ENCODE measurements around the gene ALDH1A1. TPM values are rescaled to one million over a fixed set of nuclear protein-coding genes. Genes with fewer than 3 reads are reported as not detected.

ALDH1A1 gene
- polyA plus RNA-seq, 2 donors: 22.9 to 37.8 TPM

GRCh38 chr9:72986522-72987116, 33.8 kb upstream of the ALDH1A1 start:
- WGBS, 2 donors: 89 to 94% methylated on average over 6 of the region's 6 CpGs
- Histone ChIP-seq H3K27me3 (ENCODE audit: control insufficient read depth in 1 of 2, insufficient read depth in 2 of 2, low read length in 2 of 2) (no peaks in the 10 kb centered on the region), H3K4me1 (ENCODE audit: control insufficient read depth in 2 of 2, insufficient read depth in 2 of 2, low read length in 1 of 2) (no peaks in the 10 kb centered on the region), H3K9me3 (ENCODE audit: control insufficient read depth in 2 of 2, insufficient read depth in 1 of 2, low read depth in 1 of 2, low read length in 1 of 2) (no peaks in the 10 kb centered on the region), H3K36me3 (ENCODE audit: control insufficient read depth in 2 of 2, insufficient read depth in 2 of 2, low read length in 1 of 2) (no peaks in the 10 kb centered on the region), H3K4me3 (ENCODE audit: low read depth in 1 of 2, low read length in 2 of 2) (no peak overlapping the region), H3K27ac (ENCODE audit: low read depth in 2 of 2, low read length in 1 of 2) (no peak overlapping the region)

GRCh38 chr9:72985746-72986145, 32.9 kb upstream of the ALDH1A1 start:
- H3K4me1 ChIP-seq (ENCODE audit: control insufficient read depth in 2 of 2, insufficient read depth in 2 of 2, low read length in 1 of 2): no peaks in the 10 kb centered on the region
- WGBS, 2 donors: 80 to 87% methylated on average over 3 of the region's 3 CpGs
- no peak overlapping the region for H3K4me3 ChIP-seq (ENCODE audit: low read depth in 1 of 2, low read length in 2 of 2)
- no peaks in the 10 kb centered on the region for H3K9me3 ChIP-seq (ENCODE audit: control insufficient read depth in 2 of 2, insufficient read depth in 1 of 2, low read depth in 1 of 2, low read length in 1 of 2)
- H3K36me3 ChIP-seq (ENCODE audit: control insufficient read depth in 2 of 2, insufficient read depth in 2 of 2, low read length in 1 of 2): no peaks in the 10 kb centered on the region
- no peak overlapping the region for H3K27ac ChIP-seq (ENCODE audit: low read depth in 2 of 2, low read length in 1 of 2)
- H3K27me3 ChIP-seq (ENCODE audit: control insufficient read depth in 1 of 2, insufficient read depth in 2 of 2, low read length in 2 of 2): no peaks in the 10 kb centered on the region

GRCh38 chr9:72984991-72985390, 32.1 kb upstream of the ALDH1A1 start:
- H3K36me3 ChIP-seq (ENCODE audit: control insufficient read depth in 2 of 2, insufficient read depth in 2 of 2, low read length in 1 of 2): no peaks in the 10 kb centered on the region
- 29 to 35% methylated on average over 3 of the region's 3 CpGs for WGBS, 2 donors
- H3K27ac ChIP-seq (ENCODE audit: low read depth in 2 of 2, low read length in 1 of 2): no peak overlapping the region
- H3K4me1 ChIP-seq (ENCODE audit: control insufficient read depth in 2 of 2, insufficient read depth in 2 of 2, low read length in 1 of 2): no peaks in the 10 kb centered on the region
- H3K27me3 ChIP-seq (ENCODE audit: control insufficient read depth in 1 of 2, insufficient read depth in 2 of 2, low read length in 2 of 2): no peaks in the 10 kb centered on the region
- no peak overlapping the region for H3K4me3 ChIP-seq (ENCODE audit: low read depth in 1 of 2, low read length in 2 of 2)
- no peaks in the 10 kb centered on the region for H3K9me3 ChIP-seq (ENCODE audit: control insufficient read depth in 2 of 2, insufficient read depth in 1 of 2, low read depth in 1 of 2, low read length in 1 of 2)

GRCh38 chr9:72984226-72984947, 31.5 kb upstream of the ALDH1A1 start:
- Histone ChIP-seq H3K9me3 (ENCODE audit: control insufficient read depth in 2 of 2, insufficient read depth in 1 of 2, low read depth in 1 of 2, low read length in 1 of 2) (no peaks in the 10 kb centered on the region), H3K27me3 (ENCODE audit: control insufficient read depth in 1 of 2, insufficient read depth in 2 of 2, low read length in 2 of 2) (no peaks in the 10 kb centered on the region), H3K27ac (ENCODE audit: low read depth in 2 of 2, low read length in 1 of 2) (no peak overlapping the region), H3K36me3 (ENCODE audit: control insufficient read depth in 2 of 2, insufficient read depth in 2 of 2, low read length in 1 of 2) (no peaks in the 10 kb centered on the region), H3K4me3 (ENCODE audit: low read depth in 1 of 2, low read length in 2 of 2) (no peak overlapping the region), H3K4me1 (ENCODE audit: control insufficient read depth in 2 of 2, insufficient read depth in 2 of 2, low read length in 1 of 2) (no peaks in the 10 kb centered on the region)
- WGBS, 2 donors: 77 to 78% methylated on average over 2 of the region's 2 CpGs

GRCh38 chr9:72983512-72984225, 30.8 kb upstream of the ALDH1A1 start:
- no peaks in the 10 kb centered on the region for H3K4me1 ChIP-seq (ENCODE audit: control insufficient read depth in 2 of 2, insufficient read depth in 2 of 2, low read length in 1 of 2)
- 67 to 83% methylated on average over 5 of the region's 5 CpGs for WGBS, 2 donors
- H3K27ac ChIP-seq (ENCODE audit: low read depth in 2 of 2, low read length in 1 of 2): no peak overlapping the region
- no peaks in the 10 kb centered on the region for H3K27me3 ChIP-seq (ENCODE audit: control insufficient read depth in 1 of 2, insufficient read depth in 2 of 2, low read length in 2 of 2)
- H3K4me3 ChIP-seq (ENCODE audit: low read depth in 1 of 2, low read length in 2 of 2): no peak overlapping the region
- H3K36me3 ChIP-seq (ENCODE audit: control insufficient read depth in 2 of 2, insufficient read depth in 2 of 2, low read length in 1 of 2): no peaks in the 10 kb centered on the region
- H3K9me3 ChIP-seq (ENCODE audit: control insufficient read depth in 2 of 2, insufficient read depth in 1 of 2, low read depth in 1 of 2, low read length in 1 of 2): no peaks in the 10 kb centered on the region

- Histone ChIP-seq H3K27me3 (ENCODE audit: control insufficient read depth in 1 of 2, insufficient read depth in 2 of 2, low read length in 2 of 2) (no peaks in the 10 kb centered on the region), H3K4me1 (ENCODE audit: control insufficient read depth in 2 of 2, insufficient read depth in 2 of 2, low read length in 1 of 2) (no peaks in the 10 kb centered on the region), H3K9me3 (ENCODE audit: control insufficient read depth in 2 of 2, insufficient read depth in 1 of 2, low read depth in 1 of 2, low read length in 1 of 2) (no peaks in the 10 kb centered on the region), H3K36me3 (ENCODE audit: control insufficient read depth in 2 of 2, insufficient read depth in 2 of 2, low read length in 1 of 2) (no peaks in the 10 kb centered on the region), H3K27ac (ENCODE audit: low read depth in 2 of 2, low read length in 1 of 2) (no peak overlapping the region), H3K4me3 (ENCODE audit: low read depth in 1 of 2, low read length in 2 of 2) (no peak overlapping the region)
Observed at GRCh38 chr9:72983056-72983455, 30.2 kb upstream of the ALDH1A1 start.

GRCh38 chr9:72982146-72982799, 29.4 kb upstream of the ALDH1A1 start:
- Histone ChIP-seq H3K4me1 (ENCODE audit: control insufficient read depth in 2 of 2, insufficient read depth in 2 of 2, low read length in 1 of 2) (no peaks in the 10 kb centered on the region), H3K36me3 (ENCODE audit: control insufficient read depth in 2 of 2, insufficient read depth in 2 of 2, low read length in 1 of 2) (no peaks in the 10 kb centered on the region), H3K27me3 (ENCODE audit: control insufficient read depth in 1 of 2, insufficient read depth in 2 of 2, low read length in 2 of 2) (no peaks in the 10 kb centered on the region), H3K27ac (ENCODE audit: low read depth in 2 of 2, low read length in 1 of 2) (no peak overlapping the region), H3K9me3 (ENCODE audit: control insufficient read depth in 2 of 2, insufficient read depth in 1 of 2, low read depth in 1 of 2, low read length in 1 of 2) (no peaks in the 10 kb centered on the region), H3K4me3 (ENCODE audit: low read depth in 1 of 2, low read length in 2 of 2) (no peak overlapping the region)
- 79 to 85% methylated on average over 5 of the region's 5 CpGs for WGBS, 2 donors

GRCh38 chr9:72981433-72981832, 28.6 kb upstream of the ALDH1A1 start:
- no peak overlapping the region for H3K4me3 ChIP-seq (ENCODE audit: low read depth in 1 of 2, low read length in 2 of 2)
- WGBS, 2 donors: 94 to 95% methylated on average over 5 of the region's 5 CpGs
- H3K36me3 ChIP-seq (ENCODE audit: control insufficient read depth in 2 of 2, insufficient read depth in 2 of 2, low read length in 1 of 2): no peaks in the 10 kb centered on the region
- H3K9me3 ChIP-seq (ENCODE audit: control insufficient read depth in 2 of 2, insufficient read depth in 1 of 2, low read depth in 1 of 2, low read length in 1 of 2): no peaks in the 10 kb centered on the region
- no peak overlapping the region for H3K27ac ChIP-seq (ENCODE audit: low read depth in 2 of 2, low read length in 1 of 2)
- H3K27me3 ChIP-seq (ENCODE audit: control insufficient read depth in 1 of 2, insufficient read depth in 2 of 2, low read length in 2 of 2): no peaks in the 10 kb centered on the region
- H3K4me1 ChIP-seq (ENCODE audit: control insufficient read depth in 2 of 2, insufficient read depth in 2 of 2, low read length in 1 of 2): no peaks in the 10 kb centered on the region

- no peak overlapping the region for H3K4me3 ChIP-seq (ENCODE audit: low read depth in 1 of 2, low read length in 2 of 2)
- no peak overlapping the region for H3K27ac ChIP-seq (ENCODE audit: low read depth in 2 of 2, low read length in 1 of 2)
- H3K9me3 ChIP-seq (ENCODE audit: control insufficient read depth in 2 of 2, insufficient read depth in 1 of 2, low read depth in 1 of 2, low read length in 1 of 2): no peaks in the 10 kb centered on the region
- H3K36me3 ChIP-seq (ENCODE audit: control insufficient read depth in 2 of 2, insufficient read depth in 2 of 2, low read length in 1 of 2): no peaks in the 10 kb centered on the region
- H3K27me3 ChIP-seq (ENCODE audit: control insufficient read depth in 1 of 2, insufficient read depth in 2 of 2, low read length in 2 of 2): no peaks in the 10 kb centered on the region
- WGBS, 2 donors: 67 to 73% methylated on average over 12 of the region's 12 CpGs
- no peaks in the 10 kb centered on the region for H3K4me1 ChIP-seq (ENCODE audit: control insufficient read depth in 2 of 2, insufficient read depth in 2 of 2, low read length in 1 of 2)
Observed at GRCh38 chr9:72980600-72981265, 27.9 kb upstream of the ALDH1A1 start.
